Muscle layer of colon (tissue), 2 donors: Measurements from ENCODE around the gene CLN6.
"Not testable (repeated sequence)": the region's sequence is repeated elsewhere in the genome, so short reads cannot be mapped to it uniquely, and the experiment has no call there.

Experiments
- H3K27ac ChIP-seq: one replicate; pipeline ENCODE4 v1.7.0; 2013; ENCODE audit warnings: low read depth, mild to moderate bottlenecking, low read length, moderate library complexity
- H3K27me3 ChIP-seq, 2 donors: one replicate each; pipeline ENCODE4 v1.7.0; 2013; ENCODE audit warnings: low read length in 2 of 2, mild to moderate bottlenecking in 2 of 2; ENCODE audit not compliant: insufficient read depth in 2 of 2, control insufficient read depth in 1 of 2
- H3K36me3 ChIP-seq: one replicate; pipeline ENCODE4 v1.7.0; 2013; ENCODE audit warnings: mild to moderate bottlenecking, low read length; ENCODE audit not compliant: insufficient read depth
- H3K4me1 ChIP-seq: one replicate; pipeline ENCODE4 v1.7.0; 2013; ENCODE audit warnings: mild to moderate bottlenecking, low read length; ENCODE audit not compliant: insufficient read depth
- H3K4me3 ChIP-seq, 2 donors: one replicate each; pipeline ENCODE4 v1.7.0; 2013; ENCODE audit warnings: low read length in 2 of 2, low read depth in 1 of 2, mild to moderate bottlenecking in 1 of 2, moderate library complexity in 1 of 2
- H3K9ac ChIP-seq: one replicate; pipeline ENCODE4 v1.7.0; 2013; ENCODE audit warnings: low read length
- H3K9me3 ChIP-seq: one replicate; pipeline ENCODE4 v1.7.0; 2013; ENCODE audit warnings: mild to moderate bottlenecking, low read length
- donor health status: abdominal sarcoma.
- donor health status: Adenocarcinoma of cecum.

Gene CLN6

GRCh38 chr15:68202994-68203393 lies 26.5 kb downstream of the CLN6 start:
- not testable (repeated sequence) for H3K27me3 ChIP-seq, H3K36me3 ChIP-seq, H3K4me3 ChIP-seq, H3K9me3 ChIP-seq, H3K9ac ChIP-seq, H3K27ac ChIP-seq
- peaks cover 30% of the 10 kb centered on the region for H3K4me1 ChIP-seq

DNA sequence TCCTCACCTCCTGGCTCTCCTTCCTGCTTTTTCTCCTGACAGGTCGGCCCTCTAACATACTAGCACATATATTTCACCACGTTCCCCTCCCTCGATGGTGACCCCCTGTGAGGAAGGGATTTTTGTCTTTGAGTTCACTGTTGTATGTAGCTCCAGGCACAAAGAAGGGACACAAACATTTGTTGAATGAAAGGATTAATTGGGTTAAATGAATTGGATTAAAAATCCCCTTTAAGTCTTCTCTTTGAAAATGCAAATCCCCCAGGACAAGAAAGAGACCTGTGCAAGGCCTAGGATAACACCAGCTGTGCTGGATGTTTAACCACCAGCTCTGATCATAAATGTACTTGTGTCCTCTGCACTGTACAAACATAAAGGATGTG lies 27.7 kb downstream of the CLN6 start:
- no peaks in the 10 kb centered on the region for H3K9me3 ChIP-seq
- H3K4me3 ChIP-seq, result no peak overlapping the region
- no peak overlapping the region for H3K9ac ChIP-seq
- no peaks in the 10 kb centered on the region for H3K27me3 ChIP-seq
- no peaks in the 10 kb centered on the region for H3K36me3 ChIP-seq
- H3K27ac ChIP-seq, result no peak overlapping the region
- peaks cover 35% of the 10 kb centered on the region for H3K4me1 ChIP-seq

DNA sequence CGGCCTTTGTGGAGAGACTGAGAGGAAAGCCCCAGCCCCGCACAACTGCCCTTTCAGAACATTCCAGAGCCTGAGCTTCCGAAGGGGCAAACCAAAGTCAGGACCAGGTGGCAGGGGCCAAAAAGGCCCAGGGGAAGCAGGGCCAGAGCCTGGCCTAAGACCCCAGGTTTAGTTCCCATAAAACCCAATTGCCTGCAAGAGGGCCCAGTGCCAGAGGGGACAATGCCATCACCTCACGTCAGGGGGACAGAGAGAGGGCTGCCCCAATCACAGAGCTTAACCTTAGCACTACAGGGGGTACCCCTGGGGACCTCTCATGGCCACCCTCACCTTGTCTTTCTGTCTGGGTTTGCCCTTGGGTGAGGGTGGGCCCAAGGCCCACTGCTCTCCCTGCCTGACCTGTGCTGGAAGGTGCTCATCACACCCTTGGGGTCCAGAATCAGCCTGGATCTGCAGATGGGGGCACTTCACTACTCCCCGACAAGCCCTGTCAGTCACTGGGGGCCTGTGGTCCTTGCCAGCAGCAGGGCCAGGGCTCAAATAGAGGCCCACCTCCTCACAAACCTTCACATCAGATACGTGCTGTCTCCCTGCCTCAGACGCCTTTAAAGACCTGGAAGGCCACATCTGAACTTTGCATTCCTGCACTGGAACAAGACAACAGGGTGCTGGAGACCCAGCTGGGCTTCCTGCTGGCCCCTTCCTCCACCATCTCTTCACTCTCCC lies 28.2 kb downstream of the CLN6 start:
- Histone ChIP-seq H3K4me1 (peaks cover 36% of the 10 kb centered on the region), H3K36me3 (no peaks in the 10 kb centered on the region), H3K27ac (no peak overlapping the region), H3K4me3 (no peak overlapping the region), H3K9me3 (no peaks in the 10 kb centered on the region), H3K9ac (no peak overlapping the region), H3K27me3 (no peaks in the 10 kb centered on the region)

DNA sequence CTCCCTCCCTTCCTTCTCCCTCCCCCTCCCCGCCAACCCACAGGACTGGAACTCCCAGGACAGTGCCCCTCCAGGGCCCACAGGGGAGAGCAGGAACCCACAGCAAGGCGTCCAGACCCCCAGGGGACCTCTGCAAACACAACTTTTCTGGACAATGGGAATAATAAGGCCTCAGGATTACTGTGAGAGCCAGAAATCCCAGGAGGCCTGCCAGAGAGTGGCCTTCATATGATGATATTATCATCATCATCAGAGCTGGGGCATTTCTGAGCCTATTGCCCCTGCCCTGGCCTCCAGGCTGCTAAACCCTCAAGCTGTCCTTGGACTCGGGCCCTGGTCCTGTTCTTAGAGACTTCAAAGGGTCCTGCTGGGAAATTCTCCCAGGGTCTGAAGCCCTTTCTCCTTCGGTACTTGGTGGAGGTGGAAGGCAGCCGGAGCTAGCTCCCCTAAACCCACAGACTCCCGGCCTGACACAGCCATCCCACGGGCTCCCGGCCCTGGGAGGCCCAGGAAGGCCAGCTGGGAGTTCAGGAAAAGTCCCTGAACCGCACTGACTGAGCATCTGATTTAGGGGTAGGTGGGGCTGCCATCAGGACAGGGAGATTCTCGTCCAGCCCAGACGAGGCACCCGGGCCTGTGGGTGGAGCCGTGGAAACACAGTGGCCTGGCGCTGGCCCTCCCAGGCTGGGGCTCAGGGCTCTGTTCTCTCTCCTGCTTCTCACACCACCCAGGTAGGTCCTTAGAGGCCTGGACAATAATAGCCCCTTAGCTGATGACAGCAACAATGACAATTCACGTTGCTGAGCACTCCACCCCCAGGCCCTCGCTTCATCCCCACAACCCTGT lies 29.3 kb downstream of the CLN6 start:
- Histone ChIP-seq H3K27me3 (no peaks in the 10 kb centered on the region), H3K9ac (no peak overlapping the region), H3K4me1 (peaks cover 29% of the 10 kb centered on the region), H3K4me3 (no peak overlapping the region), H3K9me3 (no peaks in the 10 kb centered on the region), H3K36me3 (no peaks in the 10 kb centered on the region), H3K27ac (no peak overlapping the region)

DNA sequence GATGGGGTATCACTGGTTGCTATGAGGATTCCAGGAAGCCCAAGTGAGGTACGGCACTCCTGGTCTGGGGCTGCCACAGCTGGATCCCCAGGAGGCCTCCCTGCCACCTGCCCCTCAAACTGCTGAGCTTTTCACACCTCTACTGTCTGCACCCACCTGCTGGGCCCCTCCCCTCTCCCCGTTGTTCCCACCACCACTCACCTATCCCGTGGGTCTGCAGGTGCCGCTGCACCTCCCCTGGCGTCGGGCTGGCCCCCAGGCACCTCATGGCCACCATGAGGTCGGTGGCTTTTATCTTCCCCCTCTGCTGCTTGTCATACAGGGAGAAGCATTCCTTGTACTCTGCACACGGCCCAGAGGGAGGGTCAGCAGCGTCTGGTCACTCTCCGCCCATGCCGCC lies 30.2 kb downstream of the CLN6 start:
- Histone ChIP-seq H3K27me3 (no peaks in the 10 kb centered on the region), H3K36me3 (no peaks in the 10 kb centered on the region), H3K9me3 (no peaks in the 10 kb centered on the region), H3K27ac (no peak overlapping the region), H3K9ac (no peak overlapping the region), H3K4me1 (peaks cover 20% of the 10 kb centered on the region), H3K4me3 (no peak overlapping the region)

GRCh38 chr15:68197661-68198437 lies 31.7 kb downstream of the CLN6 start:
- no peaks in the 10 kb centered on the region for H3K27me3 ChIP-seq
- H3K4me3 ChIP-seq, result no peak overlapping the region
- H3K36me3 ChIP-seq, result peaks cover under 1% of the 10 kb centered on the region
- no peaks in the 10 kb centered on the region for H3K9me3 ChIP-seq
- H3K27ac ChIP-seq, result no peak overlapping the region
- peaks cover 25% of the 10 kb centered on the region for H3K4me1 ChIP-seq
- H3K9ac ChIP-seq, result no peak overlapping the region

DNA sequence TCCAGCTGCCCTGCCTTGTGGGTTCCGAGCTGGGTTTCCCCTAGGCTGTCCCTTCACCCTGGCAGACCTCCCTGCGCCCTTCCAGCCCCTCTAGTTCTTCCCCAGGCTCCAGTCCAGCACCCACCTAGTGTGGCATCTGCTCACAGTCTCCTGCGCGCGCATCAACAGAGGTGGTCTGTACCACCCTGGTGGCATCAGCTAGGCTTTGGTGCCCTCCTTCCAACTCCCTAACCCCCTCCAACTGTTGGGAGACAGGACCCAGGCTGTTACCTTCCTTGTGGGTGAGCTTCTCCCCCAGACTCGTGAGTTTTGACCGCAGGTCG lies 32.4 kb downstream of the CLN6 start:
- Histone ChIP-seq H3K9ac (no peak overlapping the region), H3K4me3 (no peak overlapping the region), H3K27ac (no peak overlapping the region), H3K9me3 (no peaks in the 10 kb centered on the region), H3K4me1 (peaks cover 33% of the 10 kb centered on the region), H3K27me3 (no peaks in the 10 kb centered on the region), H3K36me3 (peaks cover 6% of the 10 kb centered on the region)

- H3K36me3 ChIP-seq, result peaks cover 6% of the 10 kb centered on the region
- H3K4me3 ChIP-seq, result no peak overlapping the region
- H3K27me3 ChIP-seq, result no peaks in the 10 kb centered on the region
- no peaks in the 10 kb centered on the region for H3K9me3 ChIP-seq
- peaks cover 38% of the 10 kb centered on the region for H3K4me1 ChIP-seq
- no peak overlapping the region for H3K27ac ChIP-seq
- no peak overlapping the region for H3K9ac ChIP-seq
Measured at GRCh38 chr15:68196445-68197169, 32.9 kb downstream of the CLN6 start.

DNA sequence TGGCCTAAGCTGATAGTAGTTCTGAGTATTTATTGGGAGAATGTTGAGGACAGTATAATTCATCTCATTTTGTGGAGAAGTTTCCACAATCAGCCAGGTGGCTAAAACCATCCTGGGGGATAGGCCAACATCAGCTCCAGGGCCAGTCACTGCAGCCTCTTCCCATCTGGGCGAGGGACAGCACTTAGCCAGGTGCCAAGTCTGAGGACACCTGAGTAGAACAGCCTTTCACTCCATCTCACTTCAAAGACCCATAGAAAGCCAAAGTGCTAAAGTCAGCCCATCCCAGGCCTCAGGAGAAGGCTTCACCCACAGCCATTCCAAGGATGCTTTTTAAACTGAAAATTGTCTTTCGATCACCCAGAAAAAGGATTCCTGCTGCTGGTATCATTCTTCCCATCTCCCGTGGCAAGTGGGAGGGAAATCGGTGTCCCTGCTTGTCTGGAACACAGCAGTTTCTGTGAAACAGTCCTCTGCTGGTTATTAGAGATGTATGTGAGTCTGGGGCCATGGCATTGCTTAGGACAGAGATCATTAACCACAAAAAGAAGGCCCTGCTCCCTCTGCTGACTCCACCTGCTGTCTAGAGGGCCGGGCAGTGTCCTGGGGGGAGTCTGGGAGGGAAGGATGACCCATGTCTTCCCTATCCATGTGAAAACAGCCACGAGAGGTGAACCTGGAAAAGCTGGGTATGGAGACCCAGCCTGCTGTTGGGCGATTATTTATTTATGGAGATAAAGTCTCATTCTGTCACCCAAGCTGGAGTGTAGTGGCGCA lies 34.0 kb downstream of the CLN6 start:
- Histone ChIP-seq H3K27me3 (no peaks in the 10 kb centered on the region), H3K4me1 (peaks cover 38% of the 10 kb centered on the region), H3K9ac (no peak overlapping the region), H3K27ac (no peak overlapping the region), H3K36me3 (peaks cover 6% of the 10 kb centered on the region), H3K9me3 (no peaks in the 10 kb centered on the region), H3K4me3 (no peak overlapping the region)

DNA sequence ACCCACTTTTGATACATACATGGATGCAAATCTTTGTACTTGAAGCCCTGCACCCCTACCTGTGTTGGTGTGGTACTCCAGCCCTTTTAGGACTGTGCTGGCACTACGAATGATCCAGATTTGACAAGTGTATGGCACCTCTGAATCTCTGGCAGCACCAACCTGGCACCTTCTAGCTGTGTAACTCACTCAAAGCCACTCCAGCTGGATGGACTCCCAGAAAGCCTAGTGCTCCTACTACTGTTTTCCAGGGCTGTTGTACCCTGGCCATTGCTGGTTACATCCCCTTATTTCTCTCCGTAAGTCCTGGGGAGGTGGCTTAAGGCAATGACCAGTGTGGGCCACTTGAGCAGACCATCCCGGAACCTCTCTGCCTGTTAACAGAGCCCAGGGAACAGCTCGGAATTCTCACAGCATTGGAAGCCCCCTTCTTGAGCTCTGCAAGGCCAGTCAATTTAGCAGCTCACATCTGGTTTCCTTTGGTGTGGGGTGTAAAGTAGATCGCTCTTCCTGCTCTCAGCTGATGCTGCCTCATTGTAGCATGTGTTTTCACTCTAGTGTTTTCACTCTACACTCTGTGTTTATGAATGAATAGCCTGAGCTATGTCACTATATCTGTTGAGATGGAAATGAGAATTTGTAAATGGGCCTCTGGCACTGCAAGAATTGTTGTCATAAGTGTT lies 36.6 kb downstream of the CLN6 start:
- H3K36me3 ChIP-seq, result peaks cover 12% of the 10 kb centered on the region
- H3K27ac ChIP-seq, result no peak overlapping the region
- no peaks in the 10 kb centered on the region for H3K27me3 ChIP-seq
- H3K9ac ChIP-seq, result no peak overlapping the region
- H3K9me3 ChIP-seq, result no peaks in the 10 kb centered on the region
- no peak overlapping the region for H3K4me3 ChIP-seq
- H3K4me1 ChIP-seq, result peaks cover 44% of the 10 kb centered on the region
